ENCODE data around the gene CDK13. TPM values are rescaled to one million over a fixed set of nuclear protein-coding genes. Genes with fewer than 3 reads are reported as not detected.

CDK13 gene
- total RNA-seq, 3 donors from 2014 or later = 70.9 to 128 (median 95.4) TPM

DNA sequence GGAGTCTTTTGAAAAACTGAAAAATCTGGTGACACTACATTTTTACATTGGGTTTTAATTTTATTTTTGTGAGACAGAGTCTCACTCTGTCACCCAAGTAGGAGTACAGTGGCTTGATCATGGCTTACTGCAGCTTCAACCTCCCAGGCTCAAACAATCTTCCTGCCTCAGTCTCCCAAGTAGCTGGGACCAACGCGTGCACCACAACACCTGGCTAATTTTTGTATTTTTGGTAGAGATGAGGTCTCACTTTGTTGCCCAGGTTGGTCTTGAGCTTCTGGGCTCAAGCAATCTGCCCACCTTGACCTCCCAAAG, 172.8 kb downstream of the CDK13 start:
- Histone ChIP-seq H3K27ac (no peak overlapping the region), H3K9me3 (no peaks in the 10 kb centered on the region), H3K36me3 (no peaks in the 10 kb centered on the region), H3K27me3 (no peaks in the 10 kb centered on the region), H3K4me1 (no peaks in the 10 kb centered on the region), H3K4me3 (no peak overlapping the region)
- intact Hi-C loops (cut with DNase I; ENCODE audit: low total_unique reads) = no loop called here
- TF ChIP-seq, protein P1, sequence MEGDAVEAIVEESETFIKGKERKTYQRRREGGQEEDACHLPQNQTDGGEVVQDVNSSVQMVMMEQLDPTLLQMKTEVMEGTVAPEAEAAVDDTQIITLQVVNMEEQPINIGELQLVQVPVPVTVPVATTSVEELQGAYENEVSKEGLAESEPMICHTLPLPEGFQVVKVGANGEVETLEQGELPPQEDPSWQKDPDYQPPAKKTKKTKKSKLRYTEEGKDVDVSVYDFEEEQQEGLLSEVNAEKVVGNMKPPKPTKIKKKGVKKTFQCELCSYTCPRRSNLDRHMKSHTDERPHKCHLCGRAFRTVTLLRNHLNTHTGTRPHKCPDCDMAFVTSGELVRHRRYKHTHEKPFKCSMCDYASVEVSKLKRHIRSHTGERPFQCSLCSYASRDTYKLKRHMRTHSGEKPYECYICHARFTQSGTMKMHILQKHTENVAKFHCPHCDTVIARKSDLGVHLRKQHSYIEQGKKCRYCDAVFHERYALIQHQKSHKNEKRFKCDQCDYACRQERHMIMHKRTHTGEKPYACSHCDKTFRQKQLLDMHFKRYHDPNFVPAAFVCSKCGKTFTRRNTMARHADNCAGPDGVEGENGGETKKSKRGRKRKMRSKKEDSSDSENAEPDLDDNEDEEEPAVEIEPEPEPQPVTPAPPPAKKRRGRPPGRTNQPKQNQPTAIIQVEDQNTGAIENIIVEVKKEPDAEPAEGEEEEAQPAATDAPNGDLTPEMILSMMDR (IDR thresholded peaks at IDR 0.05) = no peak
- TF ChIP-seq POLR2A (IDR thresholded peaks at IDR 0.05) (no peak), POLR2AphosphoS5 (IDR thresholded peaks at IDR 0.05) (no peak)
- DNase-seq (ENCODE audit: low spot score in 2 of 2) = no peak

DNA sequence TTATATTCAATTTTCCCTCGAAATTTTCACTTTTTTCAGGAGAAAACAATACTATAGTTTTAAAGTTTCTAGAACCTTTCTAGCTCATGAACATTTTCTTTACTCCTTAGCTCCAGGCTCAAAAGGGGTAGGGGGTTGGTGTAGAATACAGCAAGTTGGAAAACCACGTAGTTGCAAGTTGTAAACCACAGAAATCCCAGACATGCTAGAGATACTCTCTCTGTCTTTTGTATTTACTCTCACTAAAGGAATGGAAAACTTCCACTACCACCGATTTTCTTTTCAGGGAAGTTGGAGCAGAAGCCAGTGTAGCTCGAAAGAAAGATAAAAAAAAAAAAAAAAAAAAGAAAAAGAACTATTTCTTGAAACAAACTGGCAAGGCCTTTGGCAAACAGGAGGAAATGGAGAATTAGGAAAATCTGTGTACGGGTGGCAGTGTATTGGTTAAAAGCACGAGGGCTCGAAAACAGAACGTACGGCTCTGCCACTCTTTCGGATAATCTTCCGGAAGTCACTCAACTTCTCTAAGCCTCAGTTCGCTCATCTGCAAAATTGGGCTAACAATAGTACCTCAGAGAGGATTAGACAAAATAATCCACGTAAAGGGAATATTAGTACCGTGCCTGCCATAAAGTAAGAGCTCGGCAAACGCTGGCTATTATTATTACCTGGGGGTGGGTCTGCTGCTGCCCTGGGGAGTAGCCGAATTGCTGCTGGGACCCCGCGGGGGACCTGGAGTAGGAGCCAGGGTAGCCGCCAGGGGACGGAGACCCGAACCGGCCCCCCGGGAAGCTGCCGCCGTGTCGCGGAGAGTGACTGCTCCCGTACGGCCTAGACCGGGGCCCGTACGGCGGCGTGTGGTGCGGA, 183.7 kb downstream of the CDK13 start:
- Histone ChIP-seq H3K9me3 (no peaks in the 10 kb centered on the region), H3K4me3 (peak overlapping the region; percentile 91 to 97 (median 97)), H3K4me1 (peaks cover 0 to 5% of the 10 kb centered on the region in 2 donors), H3K36me3 (no peaks in the 10 kb centered on the region), H3K27ac (peak overlapping the region; percentile 84 to 90), H3K27me3 (no peaks in the 10 kb centered on the region)
- TF ChIP-seq POLR2A (IDR thresholded peaks at IDR 0.05) (no peak), POLR2AphosphoS5 (IDR thresholded peaks at IDR 0.05) (no peak)
- TF ChIP-seq, protein P1 (IDR thresholded peaks at IDR 0.05) = no peak
- intact Hi-C loops (cut with DNase I; ENCODE audit: low total_unique reads) = no loop called here
- no peak for DNase-seq (ENCODE audit: low spot score in 2 of 2)

DNA sequence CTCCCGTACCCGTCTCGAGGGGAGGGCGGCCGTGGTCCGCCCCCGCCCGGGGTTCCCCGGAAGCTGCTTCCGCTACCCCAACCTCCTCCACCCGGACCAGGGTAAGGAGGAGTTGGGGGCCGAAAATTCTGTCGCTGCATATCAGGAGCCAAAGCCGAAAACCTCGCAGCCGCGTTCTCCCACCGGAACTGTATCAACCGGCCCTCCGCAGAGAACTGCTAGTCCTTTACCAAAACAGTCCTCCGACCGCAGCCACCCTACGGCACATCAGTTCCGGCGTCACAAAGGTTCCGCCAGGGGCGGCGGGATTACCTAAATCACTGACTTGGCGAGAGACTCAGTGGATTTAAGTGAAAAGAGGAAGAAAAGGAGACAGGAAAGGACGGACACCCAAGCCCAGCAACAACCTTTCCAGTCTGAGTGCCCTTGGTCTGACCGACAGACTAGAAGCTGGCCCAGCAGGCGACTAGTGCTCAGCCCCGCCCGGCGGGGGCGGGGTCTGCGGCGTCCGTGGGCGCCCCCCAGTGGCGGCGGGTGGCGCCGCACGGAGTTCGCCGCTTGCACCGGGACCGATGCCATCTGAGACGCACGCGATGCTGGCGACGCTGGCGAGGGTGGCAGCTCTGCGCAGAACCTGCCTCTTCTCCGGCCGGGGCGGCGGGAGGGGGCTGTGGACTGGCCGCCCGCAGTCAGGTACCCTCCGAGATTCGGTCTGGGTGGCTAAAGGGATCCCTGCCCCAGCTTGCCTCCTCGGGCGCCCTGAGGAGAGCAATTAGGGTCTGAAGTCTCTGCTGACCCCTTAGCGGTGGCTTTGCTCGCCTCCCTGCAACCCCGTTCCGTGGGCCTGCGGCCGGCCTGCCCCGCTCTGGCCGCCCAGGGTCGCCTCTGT, 184.6 kb downstream of the CDK13 start, which contains the start of the genes MPLKIP and SUGCT:
Gene MPLKIP, minus strand, starts transcription at position 195 of the 889 bp plus-strand sequence. Its CDS starts 55 bp downstream, at position 140.
Gene SUGCT, plus strand, starts transcription at position 578 of the 889 bp plus-strand sequence.
- intact Hi-C loops (cut with DNase I; ENCODE audit: low total_unique reads) = no loop called here
- Histone ChIP-seq H3K27ac (peak within 1 kb of the TSS; percentile 84 to 90), H3K4me3 (peak within 1 kb of the TSS; percentile 91 to 97 (median 97)), H3K36me3 (no peaks in the 10 kb centered on the region), H3K27me3 (no peaks in the 10 kb centered on the region), H3K4me1 (peaks cover 0 to 5% of the 10 kb centered on the region in 2 donors), H3K9me3 (no peaks in the 10 kb centered on the region)
- peak; percentile 74 to 85 for DNase-seq (ENCODE audit: low spot score in 2 of 2)
- TF ChIP-seq, protein P1 (IDR thresholded peaks at IDR 0.05) = peak; percentile 76 to 93 (median 87)
- peak in 2 of 3 donors; percentile 77 to 91 for TF ChIP-seq POLR2AphosphoS5 (IDR thresholded peaks at IDR 0.05)
- peak; percentile 28 for TF ChIP-seq POLR2A (IDR thresholded peaks at IDR 0.05)

DNA sequence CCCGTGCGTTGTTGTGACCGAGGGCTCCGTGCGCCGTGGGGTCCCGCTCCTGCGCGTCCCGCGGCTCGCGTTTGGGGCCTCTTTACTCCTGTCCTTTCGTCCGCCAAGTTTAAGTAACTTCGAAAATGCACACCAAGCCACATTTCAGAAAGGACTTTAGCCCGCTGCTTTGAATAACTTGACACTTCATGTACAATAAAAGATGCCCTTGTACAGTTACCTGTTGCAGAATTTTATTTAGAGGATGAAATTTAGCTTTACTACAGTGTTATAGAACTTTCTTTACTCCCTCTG, 185.2 kb downstream of the CDK13 start:
- intact Hi-C loops (cut with DNase I; ENCODE audit: low total_unique reads) = no loop called here

More for the DNA sequence above, 185.2 kb downstream of the CDK13 start:
- peak overlapping the region; percentile 91 to 97 (median 97) for H3K4me3 ChIP-seq
- peak overlapping the region; percentile 84 to 90 for H3K27ac ChIP-seq
- TF ChIP-seq, protein P1 (IDR thresholded peaks at IDR 0.05) = no peak
- TF ChIP-seq POLR2AphosphoS5 (IDR thresholded peaks at IDR 0.05) = no peak
- TF ChIP-seq POLR2A (IDR thresholded peaks at IDR 0.05) = no peak
- no peaks in the 10 kb centered on the region for H3K36me3 ChIP-seq
- no peaks in the 10 kb centered on the region for H3K9me3 ChIP-seq
- no peaks in the 10 kb centered on the region for H3K27me3 ChIP-seq
- no peak for DNase-seq (ENCODE audit: low spot score in 2 of 2)
- peaks cover 0 to 5% of the 10 kb centered on the region in 2 donors for H3K4me1 ChIP-seq

All from breast epithelium (tissue), 4 donors.